Naive B cell (primary cell): ENCODE measurements around the gene OXTR. TPM values are rescaled to one million over a fixed set of nuclear protein-coding genes. Genes with fewer than 3 reads are reported as not detected.
A peak's percentile ranks its signal among the peaks of the same experiment; 100 is the strongest.

Experiments
- ATAC-seq, 2 donors: fragments of 150-1000 bp; cut with Tn5 transposase; 2 replicates each; pipeline ENCODE4 v1.10.0; 2021; ENCODE audit warnings: low read depth in 2 of 2, mild to moderate bottlenecking in 2 of 2, moderate library complexity in 2 of 2
- DNase-seq: peaks from one replicate; pipeline ENCODE4 v3.0.0; 2022
- H3K27ac Mint-ChIP-seq, 6 donors: one replicate each; pipeline ENCODE4 v1.8.0; 2020 to 2022; ENCODE audit warnings: mild to moderate bottlenecking in 6 of 6, mixed read lengths in 6 of 6, moderate library complexity in 5 of 6, inconsistent platforms in 2 of 6
- H3K27me3 Mint-ChIP-seq, 3 donors: one replicate each; pipeline ENCODE4 v1.8.0; 2021 to 2022; ENCODE audit warnings: mixed read lengths in 3 of 3, mild to moderate bottlenecking in 1 of 3
- H3K36me3 Mint-ChIP-seq, 2 donors: one replicate each; pipeline ENCODE4 v1.8.0; 2020 to 2022; ENCODE audit warnings: mixed read lengths in 2 of 2, inconsistent platforms in 1 of 2, mild to moderate bottlenecking in 1 of 2
- H3K4me1 Mint-ChIP-seq, 3 donors: one replicate each; pipeline ENCODE4 v1.8.0; 2020 to 2022; ENCODE audit warnings: mixed read lengths in 3 of 3, inconsistent platforms in 1 of 3, mild to moderate bottlenecking in 1 of 3, moderate library complexity in 1 of 3
- H3K4me3 Mint-ChIP-seq, 8 donors: one replicate each; pipeline ENCODE4 v1.8.0; 2020 to 2022; ENCODE audit warnings: mild to moderate bottlenecking in 8 of 8, mixed read lengths in 8 of 8, moderate library complexity in 8 of 8, inconsistent platforms in 2 of 8
- H3K9me3 Mint-ChIP-seq, 7 donors: one replicate each; pipeline ENCODE4 v1.8.0; 2020 to 2022; ENCODE audit warnings: mixed read lengths in 7 of 7, mild to moderate bottlenecking in 5 of 7, inconsistent platforms in 2 of 7, moderate library complexity in 1 of 7
- polyA plus RNA-seq, 6 donors: library from polyadenylated mRNA; unstranded; fragments of 300-500 nt; fragmentation: Illumina TruSeq; gene quantifications; one replicate each; pipeline ENCODE4 v1.2.3, GENCODE V29; 2021; ENCODE audit warnings: low read depth in 6 of 6

Gene OXTR
- polyA plus RNA-seq, 6 donors from 2014 or later: 0.05 to 0.86 (median 0.18) TPM; not detected in 3

DNA sequence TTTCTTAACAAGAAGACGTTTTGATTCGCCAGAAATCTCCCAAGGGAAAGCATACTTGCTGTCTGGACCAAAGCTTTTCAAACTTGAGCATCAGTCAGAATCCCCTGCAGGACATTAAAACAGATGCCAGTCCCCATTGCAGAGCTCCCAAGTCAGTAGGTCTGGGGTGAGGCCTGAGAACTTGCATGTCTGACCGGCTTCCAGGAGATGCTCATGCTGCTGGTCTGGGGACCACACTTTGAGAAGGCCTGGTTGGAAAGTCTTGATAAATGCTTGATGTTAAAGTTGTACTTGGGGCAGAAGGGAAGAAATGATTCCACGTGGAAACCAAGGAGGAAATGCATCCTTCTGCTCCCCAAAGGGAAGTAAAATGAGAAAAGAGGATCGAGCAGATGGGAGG, 60.1 kb downstream of the OXTR start:
- ATAC-seq: no peak
- no peak for DNase-seq
- H3K4me3 Mint-ChIP-seq: peak overlapping the region in 1 of 8 donors; percentile 8
- no peaks in the 10 kb centered on the region for H3K36me3 Mint-ChIP-seq
- H3K27me3 Mint-ChIP-seq: peaks cover 6 to 13% (median 8%) of the 10 kb centered on the region in 3 donors
- peaks cover 0 to 8% (median 0%) of the 10 kb centered on the region in 3 donors for H3K4me1 Mint-ChIP-seq
- no peak overlapping the region for H3K27ac Mint-ChIP-seq
- peaks cover 0 to 16% (median 5%) of the 10 kb centered on the region in 7 donors for H3K9me3 Mint-ChIP-seq

DNA sequence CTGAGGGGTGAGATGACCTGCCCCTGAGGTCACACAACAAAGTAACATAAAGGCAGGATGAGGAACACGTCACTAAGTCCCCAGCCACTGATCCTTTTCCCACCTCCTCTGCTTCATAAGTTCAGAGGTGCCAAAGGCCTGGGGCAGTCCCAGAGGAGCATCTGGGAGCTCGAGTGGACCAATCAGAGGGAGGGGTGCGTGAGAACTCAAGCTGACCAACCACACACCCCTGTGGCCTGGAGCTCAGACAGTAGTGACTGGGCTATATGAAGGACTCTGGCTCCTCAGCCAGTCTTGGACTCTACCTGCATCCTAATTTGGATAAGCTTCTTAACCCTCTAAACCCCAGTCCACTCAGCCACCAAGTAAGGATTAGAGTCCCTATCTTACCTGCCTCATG, 63.8 kb downstream of the OXTR start:
- H3K27me3 Mint-ChIP-seq: peaks cover 5 to 13% (median 8%) of the 10 kb centered on the region in 3 donors
- DNase-seq (no peak), ATAC-seq (no peak)
- no peaks in the 10 kb centered on the region for H3K36me3 Mint-ChIP-seq
- H3K4me3 Mint-ChIP-seq: no peak overlapping the region
- peaks cover 0 to 17% (median 5%) of the 10 kb centered on the region in 7 donors for H3K9me3 Mint-ChIP-seq
- no peak overlapping the region for H3K27ac Mint-ChIP-seq
- no peaks in the 10 kb centered on the region for H3K4me1 Mint-ChIP-seq

DNA sequence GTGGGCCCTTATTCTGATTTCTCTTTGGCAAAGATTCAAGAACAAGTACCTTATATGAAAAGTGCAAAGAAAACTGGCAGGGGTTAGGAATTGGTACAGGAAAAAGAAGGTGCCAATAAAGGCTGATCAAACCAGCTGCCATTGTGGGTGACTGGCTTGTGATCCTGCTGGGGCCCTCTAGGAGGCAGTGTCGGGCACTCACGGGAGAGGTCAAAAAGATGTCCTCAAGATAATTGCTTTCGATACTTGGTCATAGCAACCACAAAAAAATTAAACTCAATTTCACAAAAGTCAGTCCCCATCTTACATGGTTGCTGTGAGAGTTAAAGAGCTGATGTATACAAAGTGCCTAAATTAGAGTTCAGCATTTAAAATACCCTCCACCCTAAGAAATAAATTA, 66.9 kb downstream of the OXTR start:
- Mint-ChIP-seq H3K27ac (no peak overlapping the region), H3K27me3 (peaks cover 0 to 10% (median 8%) of the 10 kb centered on the region in 3 donors), H3K4me3 (no peak overlapping the region), H3K4me1 (no peaks in the 10 kb centered on the region), H3K36me3 (no peaks in the 10 kb centered on the region), H3K9me3 (peaks cover 0 to 24% (median 5%) of the 10 kb centered on the region in 7 donors)
- DNase-seq (no peak), ATAC-seq (no peak)

Other genes starting within 250 kb of the OXTR start
- gene SSUH2, start 124.8 kb downstream of the OXTR start, polyA plus RNA-seq: not detected
- gene CAV3, start 35.8 kb downstream of the OXTR start, polyA plus RNA-seq: under 1 TPM in 1 of 6 donors, not detected in 5; 0.48 TPM
- 10 to 100 TPM; 13.5 to 20.9 (median 19.0) TPM for gene RAD18, start 193.9 kb upstream of the OXTR start, polyA plus RNA-seq